Right lobe of liver (tissue), 4 donors: ENCODE data around the gene DLX5.

Source experiments
- POLR2A ChIP-seq: fragments of 450-650 bp; IDR thresholded peaks from one replicate; pipeline ENCODE4 v1.6.1; 2017; ENCODE audit warnings: antibody characterized with exemption, mild to moderate bottlenecking
- TF ChIP-seq, protein P1 (sequence below), 4 donors: fragments of 200-600 bp in 3 of 4; fragments of 450-650 bp in 1 of 4; IDR thresholded peaks; one replicate each; pipeline versions ENCODE4 v1.5.1 to v1.8.0; 2016 to 2022; ENCODE audit warnings: antibody characterized with exemption in 4 of 4, mild to moderate bottlenecking in 2 of 4
- donor health status: DM: no; HTN: no; CAD: no.
- donor health status: DM: no; HTN: no; CAD: no.
- donor health status: DM: no; HTN: yes; CAD: no.

DNA sequence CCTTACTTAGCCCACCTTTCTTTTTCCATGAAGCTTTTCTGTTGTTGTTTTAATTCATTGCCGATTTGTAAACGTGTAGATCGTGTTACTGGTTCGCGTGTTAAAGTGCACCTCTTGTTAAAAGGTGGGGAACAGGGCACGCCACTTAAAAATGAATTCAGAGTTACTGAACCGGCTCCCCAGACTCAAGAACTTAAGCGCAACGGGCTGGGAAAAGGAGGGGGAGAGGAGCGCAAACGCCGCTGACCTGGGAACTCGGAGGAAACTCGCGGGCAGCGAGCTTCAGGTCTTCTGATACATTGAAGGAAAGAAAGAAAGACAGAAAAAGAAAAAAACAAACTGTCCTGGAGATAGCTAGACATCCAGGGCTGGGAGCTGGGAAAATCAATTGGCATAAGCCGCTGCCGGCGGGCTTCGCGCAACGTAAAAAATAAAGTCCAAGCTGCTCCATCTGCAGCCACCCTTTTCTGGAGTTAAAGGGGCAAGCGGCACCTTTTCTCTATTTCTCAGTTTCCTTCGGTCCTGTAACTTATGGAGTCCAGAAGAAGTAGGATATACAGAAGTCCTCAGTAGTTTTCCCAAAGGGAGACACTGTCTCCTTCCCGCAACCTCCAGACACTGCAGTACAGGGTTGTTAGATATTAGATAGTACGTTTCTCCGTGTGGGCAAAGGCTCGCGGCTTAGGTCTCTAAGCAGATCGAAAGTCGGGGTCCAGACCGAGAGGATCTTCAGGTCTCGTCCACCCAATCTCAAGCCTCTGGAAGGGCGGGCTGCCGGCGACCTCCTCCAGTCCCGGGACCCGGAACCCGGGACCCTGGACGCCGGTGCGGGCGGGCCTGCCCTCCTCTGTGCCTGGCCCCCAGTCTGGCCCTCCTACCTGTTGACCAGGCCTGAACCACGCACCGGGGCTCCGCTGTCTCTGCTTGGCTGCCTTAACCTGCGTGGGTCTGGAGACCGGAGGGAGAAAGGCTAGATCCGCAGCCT is 21.1 kb downstream of the DLX5 start:
- TF ChIP-seq, protein P1, sequence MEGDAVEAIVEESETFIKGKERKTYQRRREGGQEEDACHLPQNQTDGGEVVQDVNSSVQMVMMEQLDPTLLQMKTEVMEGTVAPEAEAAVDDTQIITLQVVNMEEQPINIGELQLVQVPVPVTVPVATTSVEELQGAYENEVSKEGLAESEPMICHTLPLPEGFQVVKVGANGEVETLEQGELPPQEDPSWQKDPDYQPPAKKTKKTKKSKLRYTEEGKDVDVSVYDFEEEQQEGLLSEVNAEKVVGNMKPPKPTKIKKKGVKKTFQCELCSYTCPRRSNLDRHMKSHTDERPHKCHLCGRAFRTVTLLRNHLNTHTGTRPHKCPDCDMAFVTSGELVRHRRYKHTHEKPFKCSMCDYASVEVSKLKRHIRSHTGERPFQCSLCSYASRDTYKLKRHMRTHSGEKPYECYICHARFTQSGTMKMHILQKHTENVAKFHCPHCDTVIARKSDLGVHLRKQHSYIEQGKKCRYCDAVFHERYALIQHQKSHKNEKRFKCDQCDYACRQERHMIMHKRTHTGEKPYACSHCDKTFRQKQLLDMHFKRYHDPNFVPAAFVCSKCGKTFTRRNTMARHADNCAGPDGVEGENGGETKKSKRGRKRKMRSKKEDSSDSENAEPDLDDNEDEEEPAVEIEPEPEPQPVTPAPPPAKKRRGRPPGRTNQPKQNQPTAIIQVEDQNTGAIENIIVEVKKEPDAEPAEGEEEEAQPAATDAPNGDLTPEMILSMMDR (IDR thresholded peaks at IDR 0.05): no peak
- TF ChIP-seq POLR2A: no peak
